Fibroblast of the aortic adventitia (primary cell): ENCODE data around the gene CATSPERD. TPM values are rescaled to one million over a fixed set of nuclear protein-coding genes. Genes with fewer than 3 reads are reported as not detected.
A peak's percentile ranks its signal among the peaks of the same experiment; 100 is the strongest.
"Not testable (repeated sequence)": the region's sequence is repeated elsewhere in the genome, so short reads cannot be mapped to it uniquely, and the experiment has no call there.

Experiments
- DNase-seq: peaks from one replicate; pipeline ENCODE4 v3.0.0-alpha.2; 2010; ENCODE audit warnings: low read depth
- H3K4me3 ChIP-seq: 2 replicates; pipeline ENCODE4 v1.5.1; 2011; ENCODE audit warnings: low read depth, mild to moderate bottlenecking, control low read depth, low read length, moderate library complexity
- CTCF ChIP-seq: IDR thresholded peaks from 2 replicates; pipeline ENCODE4 v1.5.1; 2011; ENCODE audit warnings: mild to moderate bottlenecking, low read length, control low read depth, inconsistent platforms; ENCODE audit not compliant: insufficient read depth
- total RNA-seq: library from RNA; depleted of rRNA; stranded (reverse); fragments of >200 nt; gene quantifications from 2 replicates; pipeline ENCODE4 v1.2.3, GENCODE V29; 2012; ENCODE audit warnings: low replicate concordance

Gene CATSPERD
- total RNA-seq, 1 donor: not detected

GRCh38 chr19:5773276-5773675 lies 52.8 kb downstream of the CATSPERD start:
- no peak overlapping the region for H3K4me3 ChIP-seq
- DNase-seq: no peak
- TF ChIP-seq CTCF: no peak

- H3K4me3 ChIP-seq: no peak overlapping the region
- DNase-seq: no peak
- no peak for TF ChIP-seq CTCF
Measured at GRCh38 chr19:5774921-5775320, 54.5 kb downstream of the CATSPERD start.

GRCh38 chr19:5775668-5776309 lies 55.4 kb downstream of the CATSPERD start:
- no peak for TF ChIP-seq CTCF
- DNase-seq: peak; percentile 42
- no peak overlapping the region for H3K4me3 ChIP-seq

- DNase-seq: no peak
- no peak overlapping the region for H3K4me3 ChIP-seq
- no peak for TF ChIP-seq CTCF
Measured at GRCh38 chr19:5778402-5778801, 58.0 kb downstream of the CATSPERD start.

GRCh38 chr19:5780916-5781315 lies 60.5 kb downstream of the CATSPERD start:
- DNase-seq, H3K4me3 ChIP-seq: not testable (repeated sequence)

GRCh38 chr19:5782322-5782721 lies 61.9 kb downstream of the CATSPERD start:
- no peak overlapping the region for H3K4me3 ChIP-seq
- DNase-seq: no peak
- TF ChIP-seq CTCF: no peak

- no peak for DNase-seq
- TF ChIP-seq CTCF: no peak
- no peak overlapping the region for H3K4me3 ChIP-seq
Measured at GRCh38 chr19:5782945-5783919, 62.8 kb downstream of the CATSPERD start.
